ENCODE data around the gene COL4A2.

DNA sequence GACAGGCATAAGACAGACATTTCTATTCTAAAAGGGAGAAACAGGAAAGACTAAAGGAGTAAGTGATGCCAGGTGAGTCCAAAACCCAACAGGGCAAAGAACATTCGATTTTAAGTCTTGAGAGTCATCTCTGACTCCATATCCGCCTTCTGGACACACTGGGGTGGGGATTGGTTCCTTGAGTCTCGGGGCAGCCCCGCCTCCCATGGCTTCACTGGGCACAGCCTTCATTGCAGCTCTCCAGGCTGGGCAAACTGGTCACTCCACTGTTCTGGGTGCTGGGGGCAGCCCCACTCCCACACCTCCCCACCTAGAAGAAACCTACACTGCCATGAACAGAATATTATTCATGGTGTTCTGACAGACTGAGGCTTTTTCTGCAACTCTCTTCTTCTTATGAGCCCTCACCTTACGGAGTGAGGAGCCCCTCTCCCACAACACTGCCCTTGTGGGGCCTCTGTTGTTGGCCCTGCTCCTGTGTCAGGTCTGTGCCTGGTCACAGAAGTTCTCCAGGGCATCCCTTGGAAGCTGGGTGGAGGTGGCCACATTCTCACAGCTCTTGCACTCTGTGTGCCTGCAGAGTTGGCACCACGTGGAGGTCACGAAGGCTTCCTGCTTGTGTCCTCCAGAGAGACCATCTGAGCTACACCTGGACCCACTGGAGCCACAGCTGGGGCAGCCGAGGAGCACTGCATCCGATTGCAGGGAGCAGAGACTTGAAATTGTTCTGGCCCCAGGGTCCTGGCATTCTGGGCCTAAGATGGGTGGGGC, 95.4 kb downstream of the COL4A2 start:
- TF ChIP-seq CTCF (IDR thresholded peaks at IDR 0.05) = no peak
- TF ChIP-seq POLR2A (IDR thresholded peaks at IDR 0.05; ENCODE audit: low read depth) = no peak
- no peak for TF ChIP-seq POLR2AphosphoS5 (IDR thresholded peaks at IDR 0.05)

Measured in esophagus muscularis mucosa (tissue), 3 donors.